GM13977 (cell line): ENCODE measurements around the gene LRRN1.
A peak's percentile ranks its signal among the peaks of the same experiment; 100 is the strongest.

Source experiments
- DNase-seq: peaks from one replicate; pipeline ENCODE4 v3.0.0; 2012; ENCODE audit warnings: low spot score
- in situ Hi-C: fragments of 300-500 bp; cut with MboI; formaldehyde crosslinking; loops from one replicate; pipeline ENCODE4 v1.12.0; 2022; ENCODE audit warnings: low sequenced_read_pairs, low pct_unique_long_range_greater_than_20kb, mixed read lengths, inconsistent platforms; ENCODE audit not compliant: unreplicated experiment
- TF ChIP-seq, protein P1 (sequence below): IDR thresholded peaks from 2 replicates; pipeline ENCODE4 v1.5.1; 2012; ENCODE audit warnings: mild to moderate bottlenecking, control low read depth; ENCODE audit not compliant: insufficient read depth; ENCODE audit errors: extremely low read depth, missing control alignments

The LRRN1 gene

DNA sequence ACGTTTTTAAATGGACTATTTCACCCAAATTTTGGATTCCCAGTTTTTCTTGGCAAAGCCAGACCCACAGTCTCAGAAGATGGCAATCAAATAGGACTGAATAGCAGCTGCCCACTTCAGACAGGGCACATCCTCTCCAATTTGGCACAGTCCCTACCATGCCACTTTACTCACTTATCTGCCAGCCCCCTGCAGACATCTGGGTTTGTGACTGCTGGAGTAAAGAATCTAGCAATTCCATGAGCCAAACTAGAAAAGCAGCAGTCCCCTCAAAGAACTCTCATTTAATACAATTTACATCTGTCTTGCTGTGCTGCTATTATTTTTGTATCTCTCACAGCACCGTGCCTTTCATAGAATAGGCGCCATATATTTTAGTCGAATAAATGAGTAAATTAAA lies 16.0 kb upstream of the LRRN1 start:
- TF ChIP-seq, protein P1, sequence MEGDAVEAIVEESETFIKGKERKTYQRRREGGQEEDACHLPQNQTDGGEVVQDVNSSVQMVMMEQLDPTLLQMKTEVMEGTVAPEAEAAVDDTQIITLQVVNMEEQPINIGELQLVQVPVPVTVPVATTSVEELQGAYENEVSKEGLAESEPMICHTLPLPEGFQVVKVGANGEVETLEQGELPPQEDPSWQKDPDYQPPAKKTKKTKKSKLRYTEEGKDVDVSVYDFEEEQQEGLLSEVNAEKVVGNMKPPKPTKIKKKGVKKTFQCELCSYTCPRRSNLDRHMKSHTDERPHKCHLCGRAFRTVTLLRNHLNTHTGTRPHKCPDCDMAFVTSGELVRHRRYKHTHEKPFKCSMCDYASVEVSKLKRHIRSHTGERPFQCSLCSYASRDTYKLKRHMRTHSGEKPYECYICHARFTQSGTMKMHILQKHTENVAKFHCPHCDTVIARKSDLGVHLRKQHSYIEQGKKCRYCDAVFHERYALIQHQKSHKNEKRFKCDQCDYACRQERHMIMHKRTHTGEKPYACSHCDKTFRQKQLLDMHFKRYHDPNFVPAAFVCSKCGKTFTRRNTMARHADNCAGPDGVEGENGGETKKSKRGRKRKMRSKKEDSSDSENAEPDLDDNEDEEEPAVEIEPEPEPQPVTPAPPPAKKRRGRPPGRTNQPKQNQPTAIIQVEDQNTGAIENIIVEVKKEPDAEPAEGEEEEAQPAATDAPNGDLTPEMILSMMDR = no peak
- in situ Hi-C loops = no loop called here
- no peak for DNase-seq

DNA sequence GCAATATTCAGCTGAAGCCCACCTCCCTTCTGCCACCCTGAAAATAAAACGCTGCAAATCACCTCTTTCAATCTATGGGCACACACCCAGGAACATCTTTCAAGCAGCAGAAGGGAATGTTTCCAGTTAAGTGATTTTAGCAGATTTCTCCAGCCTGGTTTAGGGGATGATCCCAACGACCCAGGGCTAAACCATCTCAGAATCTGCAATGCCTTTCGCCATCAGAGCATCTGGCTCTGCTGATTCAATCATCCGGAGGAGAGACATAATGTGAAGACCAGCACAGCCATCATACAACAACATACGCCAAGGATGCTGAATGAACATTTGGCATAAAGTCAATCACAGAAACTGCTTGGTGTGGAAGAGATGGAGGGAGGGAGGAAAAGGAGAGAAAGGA lies 15.5 kb upstream of the LRRN1 start:
- in situ Hi-C loops = no loop called here

DNA sequence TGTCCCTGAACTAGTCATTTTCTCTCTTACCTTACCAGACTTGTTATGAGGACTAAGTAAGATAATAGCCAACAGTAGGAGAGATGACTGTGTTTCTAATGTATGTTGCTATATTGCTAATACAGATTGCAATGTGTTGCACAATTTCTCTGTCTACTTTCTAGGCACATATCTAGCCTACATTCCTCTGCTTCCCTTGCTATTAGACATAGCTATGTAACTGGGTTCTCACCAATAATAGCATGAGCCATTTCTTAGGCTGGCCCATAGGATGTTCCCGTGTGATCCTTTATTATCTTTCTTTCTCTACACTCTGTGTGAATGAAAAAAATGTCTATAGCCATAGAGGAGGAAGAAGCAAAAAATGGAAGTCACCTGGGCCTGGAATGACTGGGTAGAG lies 6.8 kb upstream of the LRRN1 start:
- in situ Hi-C loops = no loop called here
- TF ChIP-seq, protein P1 = no peak
- no peak for DNase-seq

More for the DNA sequence above, 15.5 kb upstream of the LRRN1 start:
- DNase-seq = no peak
- TF ChIP-seq, protein P1 = no peak

DNA sequence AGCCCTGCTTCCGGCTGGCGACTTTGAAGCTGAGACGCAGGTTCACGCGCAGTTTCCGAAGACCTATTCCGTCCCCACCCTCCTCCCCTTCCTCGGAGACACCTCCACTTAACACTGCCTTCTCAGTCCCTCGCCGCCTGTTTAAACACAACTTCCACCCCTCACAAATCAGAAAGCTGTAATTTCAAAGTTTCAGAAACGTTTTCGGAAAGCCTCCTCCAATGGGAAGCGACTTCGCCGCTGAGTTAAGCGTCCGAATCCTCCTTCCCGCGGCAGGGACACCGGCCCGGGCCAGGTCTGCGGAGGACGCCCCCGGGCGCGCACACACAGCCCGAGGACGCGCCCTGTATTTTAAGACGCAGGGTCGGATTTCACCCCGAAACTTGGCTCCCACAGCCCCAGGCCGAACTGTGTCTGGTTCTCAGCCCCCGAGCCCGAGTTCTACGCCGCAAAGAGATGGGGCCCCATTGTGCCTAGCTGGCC lies 559 bp upstream of the LRRN1 start:
- TF ChIP-seq, protein P1 = no peak
- in situ Hi-C loops = no loop called here
- peak; percentile 24 for DNase-seq

DNA sequence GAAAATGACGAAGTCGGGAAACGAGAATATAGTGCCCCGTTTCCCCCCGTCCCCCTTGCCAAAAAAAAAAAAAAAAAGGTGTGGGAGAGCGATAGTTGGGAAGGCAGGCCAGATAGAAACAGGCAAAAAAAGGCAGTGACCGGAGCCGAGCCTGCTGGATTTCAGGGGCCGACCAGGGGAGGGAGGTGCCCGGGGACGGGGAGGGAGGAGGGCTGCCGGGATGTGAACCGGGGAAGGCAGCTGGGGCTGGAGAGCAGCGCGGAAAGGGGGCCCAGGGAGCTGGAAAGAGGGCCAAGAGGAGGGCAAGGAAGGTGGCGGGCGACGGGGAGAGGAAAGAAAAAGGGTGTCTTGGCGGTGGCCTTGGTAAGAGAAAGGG lies 837 bp downstream of the LRRN1 start:
- in situ Hi-C loops = no loop called here
- TF ChIP-seq, protein P1 = no peak
- peak; percentile 32 for DNase-seq

DNA sequence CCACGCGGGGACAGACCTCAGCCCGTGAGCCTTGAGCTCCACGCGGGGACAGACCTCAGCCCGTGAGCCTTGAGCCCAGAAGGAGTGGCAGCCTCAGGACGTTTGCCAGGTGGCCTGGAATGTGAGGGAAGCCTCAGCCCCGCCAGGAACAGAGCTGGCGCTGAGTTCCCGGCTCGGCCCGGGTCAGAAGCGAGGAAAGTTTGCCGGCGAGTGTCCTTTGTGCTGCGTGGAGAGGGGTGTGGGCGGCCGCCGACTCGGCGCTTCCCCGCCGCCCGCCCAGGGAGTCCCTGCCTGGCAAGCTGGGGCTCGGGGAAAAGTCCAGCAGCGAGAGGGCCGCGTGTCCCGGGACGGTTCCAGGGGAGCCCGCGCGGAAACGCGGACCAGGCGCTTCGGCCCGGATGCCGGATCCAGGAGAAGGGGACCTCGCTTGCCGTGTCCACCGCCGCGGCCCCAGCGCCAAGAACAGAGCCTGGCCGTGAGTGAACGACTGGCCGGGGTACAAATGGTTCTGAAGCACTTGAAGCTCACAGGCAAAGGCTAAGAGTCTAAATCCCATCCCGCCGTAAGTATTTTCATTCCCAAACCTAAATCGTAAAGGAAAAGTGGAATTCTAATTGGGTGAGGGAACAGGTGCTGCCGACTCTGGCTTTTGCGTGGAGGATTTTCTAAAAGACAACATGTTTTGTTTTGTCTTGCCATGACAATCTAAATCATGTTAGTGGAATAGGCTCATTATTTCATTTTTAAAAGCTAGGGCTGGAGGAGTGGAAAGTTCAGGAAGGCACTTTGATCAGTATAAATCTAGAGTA lies 1.7 kb downstream of the LRRN1 start:
- TF ChIP-seq, protein P1 = no peak
- no peak for DNase-seq
- in situ Hi-C loops = no loop called here
